Central memory CD8-positive, alpha-beta T cell (primary cell): Measurements from ENCODE around the gene MYORG.
A peak's percentile ranks its signal among the peaks of the same experiment; 100 is the strongest.

Source experiments
- ATAC-seq: fragments of 150-1000 bp; cut with Tn5 transposase; replicated peaks from 2 replicates; pipeline ENCODE4 v1.10.0; 2022; ENCODE audit warnings: mild to moderate bottlenecking, moderate FRiP score, moderate number of reproducible peaks; ENCODE audit not compliant: poor library complexity, severe bottlenecking; ENCODE audit errors: extremely low read depth
- DNase-seq, 2 donors: peaks; one replicate each; pipeline ENCODE4 v3.0.0; 2021; ENCODE audit warnings: low spot score in 2 of 2
- H3K27ac Mint-ChIP-seq: one replicate; pipeline ENCODE4 v1.8.0; 2022; ENCODE audit warnings: low read depth, mild to moderate bottlenecking, moderate library complexity, mixed read lengths
- H3K27me3 Mint-ChIP-seq: one replicate; pipeline ENCODE4 v1.8.0; 2022; ENCODE audit warnings: mixed read lengths
- H3K36me3 Mint-ChIP-seq: one replicate; pipeline ENCODE4 v1.8.0; 2022; ENCODE audit warnings: mild to moderate bottlenecking, moderate library complexity, mixed read lengths; ENCODE audit not compliant: insufficient read depth
- H3K4me1 Mint-ChIP-seq: one replicate; pipeline ENCODE4 v1.8.0; 2022; ENCODE audit warnings: mixed read lengths
- H3K4me3 Mint-ChIP-seq: one replicate; pipeline ENCODE4 v1.8.0; 2022; ENCODE audit warnings: mild to moderate bottlenecking, moderate library complexity, mixed read lengths
- H3K9me3 Mint-ChIP-seq: one replicate; pipeline ENCODE4 v1.8.0; 2022; ENCODE audit warnings: mixed read lengths

MYORG gene

DNA sequence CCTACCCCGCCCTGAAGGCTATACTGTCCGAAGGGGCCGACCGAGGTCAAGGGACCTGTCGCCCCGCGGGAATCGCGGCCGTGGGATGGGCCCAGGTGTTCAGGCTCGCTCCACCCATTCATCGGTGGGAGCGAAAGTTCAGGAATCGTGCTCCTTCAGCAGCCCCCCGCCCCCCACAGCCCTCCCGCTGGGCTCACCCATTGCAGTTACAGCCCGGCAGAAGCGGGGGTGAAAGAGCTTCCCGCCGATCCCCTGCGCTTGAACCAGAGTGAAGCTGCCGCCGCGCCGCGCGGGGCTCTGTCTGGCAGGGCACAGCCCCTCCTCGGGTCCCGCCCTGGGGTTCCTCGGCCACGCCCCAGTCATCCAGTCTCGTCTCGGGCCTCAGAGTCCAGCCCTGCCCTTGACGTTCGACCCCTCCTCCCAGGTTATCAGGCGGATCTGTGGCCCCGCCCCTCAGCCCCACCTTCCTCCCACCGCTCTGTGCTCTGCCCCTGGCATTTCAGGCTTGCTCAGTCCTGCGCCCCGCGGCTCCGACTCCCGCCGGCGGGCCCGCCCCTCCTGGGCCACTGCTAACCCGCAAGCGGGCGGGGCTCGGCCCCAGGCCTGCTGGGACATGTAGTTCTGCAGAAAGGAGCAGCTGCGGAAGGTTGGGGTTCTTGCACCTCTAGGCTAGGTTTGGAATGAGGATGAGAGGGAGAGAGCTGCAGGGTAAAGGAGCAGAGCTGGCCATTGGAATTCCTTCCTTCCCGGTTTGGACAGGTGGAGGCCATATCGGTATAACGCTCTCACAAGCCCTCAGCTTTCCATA lies at the start of gene MYORG:
TSS of gene MYORG (minus strand) at position 303 of the 808 bp plus-strand sequence. CDS start 3,955 bp downstream, outside the sequence.
- Mint-ChIP-seq H3K9me3 (no peaks in the 10 kb centered on the region), H3K36me3 (peaks cover 7% of the 10 kb centered on the region), H3K27ac (peak within 1 kb of the TSS; percentile 70), H3K4me3 (peak within 1 kb of the TSS; percentile 87), H3K27me3 (no peaks in the 10 kb centered on the region), H3K4me1 (peaks cover 46% of the 10 kb centered on the region)
- ATAC-seq (peak; percentile 83), DNase-seq (peak; percentile 91 to 93)

DNA sequence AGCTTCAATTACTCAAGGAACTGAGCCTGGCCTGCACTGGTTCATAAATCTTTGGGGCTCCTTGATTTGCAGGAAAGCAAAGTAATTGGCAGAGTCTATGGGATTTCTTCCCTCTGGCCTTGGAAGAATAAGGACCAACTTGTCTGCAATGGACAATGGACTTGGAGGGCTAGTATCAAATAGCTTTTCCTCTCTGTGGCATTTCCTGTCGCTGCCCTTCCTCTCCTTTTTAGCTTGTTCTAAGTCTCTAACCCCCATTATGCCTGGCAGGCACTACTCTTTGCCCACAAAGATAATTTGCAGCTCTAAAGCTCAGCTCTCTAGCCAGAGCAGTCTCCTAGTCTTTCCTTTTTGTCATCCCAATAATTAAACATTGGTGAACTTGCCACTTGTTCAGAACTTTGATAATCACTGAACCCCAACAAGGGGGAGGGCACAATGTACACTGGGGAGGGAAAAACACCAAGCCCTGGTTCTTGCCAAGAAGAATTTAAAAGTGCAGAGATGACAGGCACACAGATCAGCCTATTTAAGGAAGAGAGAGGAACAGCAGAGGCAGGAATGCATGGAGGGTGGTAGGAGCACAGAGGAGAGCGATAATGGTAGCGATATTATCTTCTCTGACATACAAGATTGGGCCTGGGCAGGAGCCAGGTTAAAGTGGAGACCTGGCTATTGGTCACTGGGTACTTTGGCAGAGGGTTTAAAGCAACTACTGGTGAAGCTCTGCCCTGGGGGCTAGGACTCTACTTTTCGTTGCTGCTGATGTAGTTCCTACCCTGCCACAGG lies 43.2 kb upstream of the MYORG start:
- no peaks in the 10 kb centered on the region for H3K27me3 Mint-ChIP-seq
- H3K36me3 Mint-ChIP-seq: peaks cover 7% of the 10 kb centered on the region
- DNase-seq (no peak), ATAC-seq (no peak)
- H3K27ac Mint-ChIP-seq: no peak overlapping the region
- no peak overlapping the region for H3K4me3 Mint-ChIP-seq
- no peaks in the 10 kb centered on the region for H3K9me3 Mint-ChIP-seq
- peaks cover 16% of the 10 kb centered on the region for H3K4me1 Mint-ChIP-seq

- H3K27ac Mint-ChIP-seq: no peak overlapping the region
- H3K36me3 Mint-ChIP-seq: peaks cover 7% of the 10 kb centered on the region
- DNase-seq (no peak), ATAC-seq (no peak)
- H3K4me3 Mint-ChIP-seq: no peak overlapping the region
- H3K9me3 Mint-ChIP-seq: peaks cover 2% of the 10 kb centered on the region
- H3K27me3 Mint-ChIP-seq: no peaks in the 10 kb centered on the region
- H3K4me1 Mint-ChIP-seq: peaks cover 10% of the 10 kb centered on the region
Measured at GRCh38 chr9:34417734-34418133, 41.0 kb upstream of the MYORG start.

GRCh38 chr9:34413231-34413852 lies 36.6 kb upstream of the MYORG start:
- Mint-ChIP-seq H3K36me3 (peaks cover 6% of the 10 kb centered on the region), H3K4me3 (no peak overlapping the region), H3K27me3 (no peaks in the 10 kb centered on the region), H3K27ac (no peak overlapping the region), H3K9me3 (peaks cover 5% of the 10 kb centered on the region), H3K4me1 (peaks cover 5% of the 10 kb centered on the region)
- ATAC-seq: no peak
- DNase-seq: no peak

DNA sequence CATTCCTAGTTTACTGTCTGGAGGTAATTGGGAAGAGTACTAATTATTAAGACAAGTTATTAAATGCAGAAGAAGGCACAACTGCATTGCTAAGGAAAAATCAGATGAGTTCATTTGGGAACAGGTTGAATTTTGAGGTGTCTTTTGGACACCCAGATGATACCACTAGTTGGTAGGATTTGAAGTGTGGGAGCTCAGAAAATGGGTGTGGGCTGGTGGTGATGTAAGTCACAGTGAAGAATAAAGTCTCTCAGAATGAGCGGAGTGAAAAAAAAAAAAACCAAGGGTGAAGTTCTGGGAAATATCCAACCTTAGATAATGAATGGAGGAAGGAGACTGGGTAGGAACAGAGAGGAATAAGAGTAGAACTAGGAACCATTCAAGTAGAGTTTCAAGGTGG lies 35.6 kb upstream of the MYORG start:
- Mint-ChIP-seq H3K4me3 (no peak overlapping the region), H3K36me3 (peaks cover 6% of the 10 kb centered on the region), H3K4me1 (peaks cover 5% of the 10 kb centered on the region), H3K27me3 (no peaks in the 10 kb centered on the region), H3K9me3 (peaks cover 5% of the 10 kb centered on the region), H3K27ac (no peak overlapping the region)
- ATAC-seq: no peak
- DNase-seq: no peak

GRCh38 chr9:34409154-34409553 lies 32.5 kb upstream of the MYORG start:
- Mint-ChIP-seq H3K4me3 (no peak overlapping the region), H3K36me3 (peaks cover 4% of the 10 kb centered on the region), H3K27ac (no peak overlapping the region), H3K4me1 (no peaks in the 10 kb centered on the region), H3K27me3 (no peaks in the 10 kb centered on the region), H3K9me3 (peaks cover 5% of the 10 kb centered on the region)
- ATAC-seq: no peak
- DNase-seq: no peak

- DNase-seq (no peak), ATAC-seq (no peak)
- Mint-ChIP-seq H3K4me1 (no peaks in the 10 kb centered on the region), H3K4me3 (no peak overlapping the region), H3K27me3 (no peaks in the 10 kb centered on the region), H3K27ac (no peak overlapping the region), H3K36me3 (peaks cover 4% of the 10 kb centered on the region), H3K9me3 (peaks cover 5% of the 10 kb centered on the region)
Measured at GRCh38 chr9:34408173-34408572, 31.5 kb upstream of the MYORG start.

DNA sequence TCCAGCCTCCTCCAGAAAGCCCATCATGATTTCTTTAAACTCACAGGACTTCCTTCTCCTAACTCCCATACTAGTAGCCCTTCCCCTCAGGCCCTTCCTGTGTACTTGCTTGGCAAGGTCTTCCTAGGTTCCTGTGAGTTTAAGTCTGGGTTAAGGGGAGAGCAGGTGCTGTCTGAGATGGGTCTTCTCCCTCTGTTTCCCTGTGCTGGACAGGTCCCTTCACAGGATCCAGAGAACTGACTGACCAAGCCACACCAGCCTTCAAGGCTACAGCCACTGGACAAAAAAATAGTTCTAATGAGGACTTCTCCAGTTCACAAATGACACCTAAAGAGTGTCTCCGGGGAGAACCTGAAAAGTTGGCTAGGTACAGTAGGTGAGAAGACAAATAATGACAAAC lies 29.5 kb upstream of the MYORG start:
- no peak for DNase-seq
- Mint-ChIP-seq H3K4me3 (no peak overlapping the region), H3K27ac (no peak overlapping the region), H3K36me3 (peaks cover 5% of the 10 kb centered on the region), H3K9me3 (no peaks in the 10 kb centered on the region), H3K27me3 (no peaks in the 10 kb centered on the region), H3K4me1 (no peaks in the 10 kb centered on the region)
- ATAC-seq: no peak

- ATAC-seq (no peak), DNase-seq (no peak)
- Mint-ChIP-seq H3K9me3 (no peaks in the 10 kb centered on the region), H3K36me3 (peaks cover 5% of the 10 kb centered on the region), H3K4me3 (no peak overlapping the region), H3K27ac (no peak overlapping the region), H3K4me1 (no peaks in the 10 kb centered on the region), H3K27me3 (no peaks in the 10 kb centered on the region)
Measured at GRCh38 chr9:34405719-34406118, 29.0 kb upstream of the MYORG start.

- no peaks in the 10 kb centered on the region for H3K4me1 Mint-ChIP-seq
- H3K27ac Mint-ChIP-seq: no peak overlapping the region
- H3K27me3 Mint-ChIP-seq: no peaks in the 10 kb centered on the region
- no peak for ATAC-seq
- no peak overlapping the region for H3K4me3 Mint-ChIP-seq
- no peak for DNase-seq
- H3K9me3 Mint-ChIP-seq: no peaks in the 10 kb centered on the region
- peaks cover 5% of the 10 kb centered on the region for H3K36me3 Mint-ChIP-seq
Measured at GRCh38 chr9:34403554-34404380, 27.1 kb upstream of the MYORG start.

DNA sequence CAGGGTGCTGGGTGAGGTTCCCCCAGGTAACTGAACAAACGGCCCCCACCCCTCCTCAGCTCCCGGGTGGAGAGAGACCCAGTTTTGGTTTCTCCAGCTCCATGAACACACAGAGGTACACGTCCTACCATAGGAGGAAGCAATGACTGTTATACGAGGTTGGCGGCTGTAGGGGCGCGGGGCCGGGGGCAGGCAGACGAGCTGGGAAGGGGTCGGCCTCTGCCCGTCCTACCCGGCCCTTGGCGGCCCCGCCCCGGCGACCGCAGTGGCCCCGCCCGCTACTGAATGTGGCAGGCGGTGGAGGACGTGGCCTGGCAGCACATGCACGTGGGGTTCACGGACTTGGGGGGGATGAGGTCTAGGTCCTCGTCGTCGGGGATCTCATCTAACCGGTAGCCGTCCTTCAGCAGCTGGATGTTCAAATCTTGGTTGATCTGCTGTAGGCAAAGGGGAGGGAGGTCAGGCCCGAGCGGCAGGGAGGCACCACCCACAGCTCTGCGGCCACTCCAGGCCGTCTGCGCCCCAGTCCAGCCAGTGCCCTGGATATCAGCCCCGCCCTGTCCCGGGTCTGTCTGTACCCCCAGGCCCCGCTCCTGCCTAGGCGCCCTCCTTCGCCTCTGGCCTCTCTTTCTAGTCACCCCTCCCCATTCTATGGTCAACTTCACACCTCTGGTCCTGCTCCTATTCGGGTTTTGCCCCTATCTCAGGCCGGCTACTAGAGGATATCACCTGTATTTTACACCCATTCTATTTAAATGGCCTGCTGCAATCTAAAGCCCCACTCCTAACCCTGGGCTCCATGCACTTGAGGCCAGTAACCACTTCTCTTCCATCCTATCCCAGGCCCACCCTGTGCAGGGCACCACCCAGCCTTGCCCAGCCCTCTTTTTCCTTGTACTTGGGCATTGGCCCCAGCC lies 24.2 kb upstream of the MYORG start:
- Mint-ChIP-seq H3K27me3 (no peaks in the 10 kb centered on the region), H3K36me3 (peaks cover 3% of the 10 kb centered on the region), H3K27ac (no peak overlapping the region), H3K4me1 (no peaks in the 10 kb centered on the region), H3K9me3 (no peaks in the 10 kb centered on the region), H3K4me3 (peak overlapping the region; percentile 21)
- no peak for ATAC-seq
- no peak for DNase-seq
